Urothelium cell line (cell line): ENCODE measurements around the gene TPSG1.
"Not testable (repeated sequence)": the region's sequence is repeated elsewhere in the genome, so short reads cannot be mapped to it uniquely, and the experiment has no call there.

Source experiments
- DNase-seq: peaks from one replicate; pipeline ENCODE4 v3.0.0; 2011; ENCODE audit warnings: low spot score, mixed read lengths
- FAIRE-seq: peaks from 2 replicates; lab custom pipeline; 2011; peaks lifted over from hg19 to GRCh38; lab: Jason Lieb, UNC

TPSG1 gene

DNA sequence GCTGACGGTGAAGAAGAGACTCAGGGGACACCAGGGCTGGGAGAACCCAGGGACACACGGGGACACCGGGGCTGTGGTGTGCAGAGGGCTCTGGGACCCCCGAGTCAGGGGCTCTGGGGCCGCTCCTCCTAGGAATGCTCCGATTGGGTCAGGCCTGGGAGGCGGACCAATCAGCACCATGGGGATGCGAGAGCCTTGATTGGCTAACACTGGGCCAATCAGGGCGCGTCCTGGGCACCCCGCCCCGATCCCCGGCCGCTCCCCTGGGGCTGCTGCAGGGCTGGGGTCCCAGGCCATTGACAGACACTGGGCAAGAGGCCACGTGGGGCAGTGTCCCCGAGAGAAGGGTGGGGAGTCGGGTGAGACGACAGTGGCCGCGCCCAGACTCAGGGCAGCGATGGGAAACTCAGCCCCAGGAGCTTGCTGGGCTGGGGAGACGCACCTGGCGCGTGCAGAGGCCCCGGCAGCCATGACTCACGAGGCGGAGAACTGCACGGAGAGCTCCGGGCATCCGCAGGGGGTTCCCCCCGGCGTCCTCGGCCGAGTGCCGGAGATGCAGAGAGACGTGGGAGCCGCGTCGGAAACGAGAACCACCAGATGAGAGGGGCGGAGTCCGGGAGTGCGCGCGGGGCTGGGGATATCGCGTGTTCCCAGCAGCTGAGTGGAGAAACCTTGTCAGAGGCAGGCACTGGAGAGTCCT, 7.1 kb upstream of the TPSG1 start:
- not testable (repeated sequence) for DNase-seq
- FAIRE-seq: peak; percentile 84

DNA sequence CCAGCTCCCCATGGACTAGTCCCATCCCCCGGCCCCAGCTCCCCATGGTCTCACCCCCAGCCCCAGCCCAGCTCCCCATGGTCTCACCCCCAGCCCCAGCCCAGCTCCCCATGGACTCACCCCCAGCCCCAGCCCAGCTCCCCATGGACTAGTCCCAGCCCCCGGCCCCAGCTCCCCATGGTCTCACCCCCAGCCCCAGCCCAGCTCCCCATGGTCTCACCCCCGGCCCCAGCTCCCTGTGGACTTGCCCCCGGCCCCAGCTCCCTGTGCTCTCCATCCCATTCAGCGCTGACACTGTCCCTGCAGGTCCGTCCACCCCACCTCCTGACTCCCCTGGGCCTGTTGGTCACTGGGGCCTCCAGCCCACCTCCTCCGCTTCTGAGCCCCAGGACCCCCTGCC, 6.2 kb upstream of the TPSG1 start:
- not testable (repeated sequence) for DNase-seq, FAIRE-seq

DNA sequence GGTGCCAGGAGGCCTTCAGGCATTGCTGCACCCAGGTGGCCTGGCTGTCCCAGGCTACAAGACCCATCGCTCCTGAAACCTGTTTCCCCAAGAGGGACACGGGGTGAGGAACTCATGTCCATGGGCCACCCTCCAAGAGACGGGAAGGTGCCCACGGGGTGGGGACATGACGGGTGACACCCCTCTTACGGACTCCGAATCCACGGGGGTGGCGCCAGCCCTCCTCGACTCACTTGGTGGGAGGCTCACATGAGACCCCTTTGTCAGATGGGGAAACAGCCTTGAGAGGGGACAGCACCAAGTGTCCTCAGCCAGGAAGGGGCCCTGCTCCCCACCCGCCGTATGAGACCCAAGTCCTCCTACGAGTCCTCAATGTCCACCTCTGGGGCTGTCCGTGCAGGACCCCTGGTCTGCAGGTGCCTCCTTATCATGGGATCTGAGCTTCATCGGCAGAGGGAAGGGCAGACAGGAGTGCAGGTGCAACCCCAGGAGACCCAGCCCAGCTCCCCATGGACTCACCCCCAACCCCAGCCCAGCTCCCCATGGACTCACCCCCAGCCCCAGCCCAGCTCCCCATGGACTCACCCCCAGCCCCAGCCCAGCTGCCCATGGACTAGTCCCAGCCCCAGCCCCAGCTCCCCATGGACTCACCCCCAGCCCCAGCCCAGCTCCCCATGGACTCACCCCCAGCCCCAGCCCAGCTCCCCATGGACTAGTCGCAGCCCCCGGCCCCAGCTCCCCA, 5.6 kb upstream of the TPSG1 start:
- not testable (repeated sequence) for FAIRE-seq, DNase-seq

DNA sequence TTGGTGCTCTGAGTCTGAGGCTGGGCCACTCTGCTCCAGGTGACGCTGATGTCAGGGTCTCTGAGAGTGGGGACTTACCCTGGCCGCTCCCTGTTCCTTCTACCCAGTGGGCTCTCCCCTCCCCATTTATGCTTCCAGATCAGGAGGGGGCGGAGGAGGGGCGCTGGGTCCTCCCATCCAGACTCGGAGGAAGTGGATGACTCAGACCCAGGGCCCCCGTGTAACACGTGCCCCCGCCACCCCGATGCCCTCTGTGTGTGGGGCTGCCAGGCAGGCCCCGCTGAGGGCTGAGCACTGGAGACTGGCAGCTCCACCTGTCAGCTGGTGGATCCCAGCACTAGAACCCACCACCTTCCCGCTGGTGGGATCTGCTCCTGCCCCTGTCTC, 5.0 kb upstream of the TPSG1 start, which contains the start of gene TPSB2:
TPSB2 (minus strand) TSS at position 101 of the 387 bp plus-strand sequence. CDS start 233 bp downstream, outside the sequence.
- not testable (repeated sequence) for DNase-seq, FAIRE-seq

DNA sequence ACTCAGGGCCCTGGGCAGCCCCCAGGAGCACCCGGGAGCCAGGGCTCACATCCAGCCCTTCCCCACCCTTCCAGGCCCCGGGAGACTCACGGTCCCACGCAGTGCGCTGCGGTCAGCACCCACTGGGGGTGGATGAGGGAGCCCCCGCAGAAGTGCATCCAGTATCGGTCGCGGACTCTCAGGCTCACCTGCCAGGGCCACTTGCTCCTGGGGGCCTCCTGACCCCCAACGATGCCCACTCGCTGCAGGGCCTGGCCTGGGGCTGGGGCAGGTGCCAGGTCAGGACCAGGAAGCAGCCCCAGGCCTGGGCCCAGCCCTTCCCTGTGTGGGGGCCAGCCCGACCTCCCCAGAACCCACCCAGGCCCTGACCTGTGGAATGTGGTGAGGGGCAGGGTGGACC, 4.4 kb upstream of the TPSG1 start:
- not testable (repeated sequence) for FAIRE-seq, DNase-seq

DNA sequence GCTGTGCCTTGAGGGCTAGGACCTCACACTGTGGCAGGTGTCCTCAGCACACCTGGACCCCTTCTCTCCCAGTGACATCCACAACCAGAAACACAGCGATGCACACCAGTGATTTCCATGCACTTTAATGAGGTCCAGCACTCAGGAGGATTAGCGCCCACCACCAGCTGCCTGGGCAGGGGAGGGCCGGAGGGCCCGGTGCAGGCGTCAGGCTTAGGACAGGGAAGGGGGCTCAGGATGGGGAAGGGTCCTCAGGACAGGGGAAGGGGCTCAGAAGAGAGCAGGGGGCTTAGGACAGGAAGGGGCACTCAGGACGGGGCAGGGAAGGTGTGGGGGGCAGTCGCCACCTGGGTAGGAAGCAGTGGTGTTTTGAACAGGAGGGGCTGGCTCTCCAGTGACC, 3.2 kb upstream of the TPSG1 start:
- DNase-seq: not testable (repeated sequence)
- peak; percentile 93 for FAIRE-seq

DNA sequence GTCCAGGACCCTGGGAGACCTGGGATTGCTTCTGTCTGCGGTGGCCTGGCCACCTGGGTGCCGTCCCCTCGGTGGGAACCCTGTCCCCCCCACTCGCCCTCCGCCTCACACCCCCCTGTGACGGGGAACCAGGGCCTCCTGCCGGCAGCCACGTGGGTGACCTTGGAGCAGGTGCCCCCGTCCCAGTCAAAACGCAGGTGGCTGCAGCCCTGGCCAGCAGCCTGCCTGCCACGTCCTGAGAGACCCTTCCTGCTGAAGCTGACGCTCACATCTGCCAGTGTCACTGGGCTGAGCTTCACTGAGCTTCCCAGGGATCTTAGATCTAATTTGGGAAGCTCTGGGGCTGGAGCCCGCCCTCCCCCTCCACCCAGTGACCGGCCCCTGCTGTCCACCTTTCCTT, 1.6 kb upstream of the TPSG1 start:
- not testable (repeated sequence) for FAIRE-seq, DNase-seq

DNA sequence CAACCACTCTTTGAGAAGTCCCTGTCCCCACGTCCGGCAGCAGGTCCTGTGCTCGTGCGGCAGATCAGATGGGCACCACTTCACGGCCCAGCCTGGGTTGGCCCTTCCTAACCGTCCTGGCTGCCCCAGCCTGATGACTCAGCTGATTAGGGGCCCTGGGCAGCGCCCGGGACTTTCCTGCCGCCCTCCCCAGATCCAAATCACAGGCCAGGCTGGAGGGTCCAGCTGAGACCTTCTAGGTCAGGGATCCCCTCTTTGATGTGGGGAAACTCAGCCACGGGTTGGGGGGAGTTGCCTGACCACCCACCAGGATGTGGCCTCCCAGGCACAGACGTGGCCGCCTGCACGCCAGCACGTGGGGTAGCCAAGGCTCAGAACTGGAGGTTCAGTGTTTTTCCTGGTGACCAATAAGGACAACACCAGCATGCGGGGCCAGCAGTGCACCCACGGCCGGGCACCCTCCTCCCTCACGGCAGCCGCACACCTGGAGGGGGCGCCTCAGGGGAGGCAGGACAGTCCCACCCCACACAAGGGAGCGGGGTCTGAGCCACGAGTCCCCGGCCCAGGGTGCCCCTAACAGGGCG, 752 bp upstream of the TPSG1 start:
- FAIRE-seq: peak; percentile 97
- not testable (repeated sequence) for DNase-seq

DNA sequence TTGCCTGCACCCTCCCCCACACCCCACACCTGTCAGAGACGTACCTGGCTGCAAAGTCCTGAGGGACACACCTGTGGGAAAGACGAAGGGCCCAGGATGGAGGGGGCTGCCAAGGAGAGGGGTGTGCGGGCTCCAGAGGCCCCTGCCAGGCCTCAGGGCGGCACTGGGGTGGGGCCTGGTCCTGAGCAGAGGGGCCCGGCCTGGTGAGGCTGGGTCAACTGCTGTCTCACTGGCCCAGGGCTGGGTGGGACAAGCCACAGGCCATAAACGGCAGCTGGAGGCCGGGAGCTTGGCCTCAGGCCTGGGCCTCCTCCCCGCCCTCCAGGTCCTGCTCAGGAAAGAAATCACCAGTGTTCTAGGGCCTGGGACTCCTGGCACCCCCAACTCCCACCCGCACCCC, 510 bp downstream of the TPSG1 start:
- DNase-seq (no peak), FAIRE-seq (no peak)

DNA sequence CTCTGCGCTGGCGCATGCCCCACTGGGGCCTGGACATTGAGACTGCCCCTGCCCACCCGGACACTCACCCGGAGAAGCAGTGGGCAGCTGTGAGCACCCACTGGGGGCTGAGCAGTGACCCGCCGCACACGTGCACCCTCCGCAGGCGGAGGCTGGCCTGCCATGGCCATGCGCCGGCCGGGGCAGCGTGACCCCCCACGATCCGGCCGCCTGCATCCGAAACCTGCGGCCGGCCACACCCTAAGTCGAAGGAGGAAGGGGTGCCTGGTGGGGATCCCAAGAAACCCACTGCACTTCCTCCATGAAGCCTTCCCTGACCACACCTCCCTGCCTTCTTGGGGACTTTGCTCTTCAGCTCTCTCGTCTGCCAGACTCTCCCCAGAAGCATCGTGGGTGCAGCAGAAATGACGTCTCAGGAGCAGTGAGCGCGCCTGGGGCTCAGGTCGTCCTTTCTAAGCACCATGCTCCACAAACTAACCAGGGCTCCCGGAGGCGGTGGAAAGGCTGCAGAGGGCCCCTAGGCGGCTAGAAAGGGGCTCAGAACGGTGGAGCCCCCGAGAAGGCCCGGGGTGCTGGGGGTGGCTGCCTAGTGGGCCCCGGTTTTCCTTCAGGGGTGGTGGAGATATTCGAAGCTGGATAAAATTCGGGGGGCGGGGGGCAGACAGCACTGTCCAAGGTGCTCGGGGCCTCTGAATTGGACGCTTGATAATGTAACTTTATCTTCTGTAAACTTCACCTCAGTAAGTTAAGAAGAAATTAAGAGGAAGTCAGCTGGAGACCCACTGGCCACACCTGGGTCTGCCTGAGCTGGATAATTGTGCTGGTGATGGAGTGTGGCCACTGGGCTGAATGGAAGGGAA, 1.5 kb downstream of the TPSG1 start:
- no peak for FAIRE-seq

DNA sequence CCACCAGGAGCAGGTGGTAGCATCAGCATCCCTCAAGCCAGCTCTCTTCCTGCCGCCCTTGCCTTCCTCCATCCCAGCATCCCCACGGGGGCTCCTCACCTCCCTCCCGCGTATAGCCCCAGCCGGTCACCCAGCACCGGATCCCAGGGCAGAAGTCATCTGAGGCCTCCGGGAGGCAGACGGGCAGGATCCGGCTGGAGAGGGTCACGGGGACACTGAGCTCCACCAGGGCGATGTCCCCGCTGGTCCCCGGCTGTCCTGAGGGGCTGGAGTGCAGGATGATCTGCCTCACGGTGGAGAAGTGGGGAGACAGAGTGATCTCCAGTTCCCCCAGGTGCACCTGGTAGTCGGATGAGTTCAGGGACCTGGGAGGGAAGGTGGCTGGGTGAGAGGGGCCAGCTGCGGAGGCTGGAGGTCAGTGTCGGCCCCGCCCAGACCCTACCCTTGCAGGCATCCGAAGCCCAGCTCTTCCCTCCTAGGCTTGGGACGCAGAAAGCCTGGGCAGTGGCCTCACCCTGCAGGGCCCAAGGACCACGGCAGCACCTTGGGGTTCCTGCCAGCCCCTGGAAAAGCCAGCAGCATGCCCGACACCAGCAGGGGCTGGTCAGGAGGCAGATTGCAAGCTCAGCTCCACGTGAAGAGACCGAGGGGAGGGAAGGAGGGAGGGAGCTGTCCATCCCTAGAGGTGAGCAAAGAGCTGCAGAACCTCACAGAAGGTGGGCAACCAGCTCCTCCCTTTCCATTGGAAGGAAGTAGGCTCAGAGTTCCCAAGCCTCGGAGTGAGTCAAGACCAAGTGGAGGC, 2.3 kb downstream of the TPSG1 start:
- DNase-seq: no peak
- FAIRE-seq: no peak

More for the DNA sequence above, 1.5 kb downstream of the TPSG1 start:
- no peak for DNase-seq

DNA sequence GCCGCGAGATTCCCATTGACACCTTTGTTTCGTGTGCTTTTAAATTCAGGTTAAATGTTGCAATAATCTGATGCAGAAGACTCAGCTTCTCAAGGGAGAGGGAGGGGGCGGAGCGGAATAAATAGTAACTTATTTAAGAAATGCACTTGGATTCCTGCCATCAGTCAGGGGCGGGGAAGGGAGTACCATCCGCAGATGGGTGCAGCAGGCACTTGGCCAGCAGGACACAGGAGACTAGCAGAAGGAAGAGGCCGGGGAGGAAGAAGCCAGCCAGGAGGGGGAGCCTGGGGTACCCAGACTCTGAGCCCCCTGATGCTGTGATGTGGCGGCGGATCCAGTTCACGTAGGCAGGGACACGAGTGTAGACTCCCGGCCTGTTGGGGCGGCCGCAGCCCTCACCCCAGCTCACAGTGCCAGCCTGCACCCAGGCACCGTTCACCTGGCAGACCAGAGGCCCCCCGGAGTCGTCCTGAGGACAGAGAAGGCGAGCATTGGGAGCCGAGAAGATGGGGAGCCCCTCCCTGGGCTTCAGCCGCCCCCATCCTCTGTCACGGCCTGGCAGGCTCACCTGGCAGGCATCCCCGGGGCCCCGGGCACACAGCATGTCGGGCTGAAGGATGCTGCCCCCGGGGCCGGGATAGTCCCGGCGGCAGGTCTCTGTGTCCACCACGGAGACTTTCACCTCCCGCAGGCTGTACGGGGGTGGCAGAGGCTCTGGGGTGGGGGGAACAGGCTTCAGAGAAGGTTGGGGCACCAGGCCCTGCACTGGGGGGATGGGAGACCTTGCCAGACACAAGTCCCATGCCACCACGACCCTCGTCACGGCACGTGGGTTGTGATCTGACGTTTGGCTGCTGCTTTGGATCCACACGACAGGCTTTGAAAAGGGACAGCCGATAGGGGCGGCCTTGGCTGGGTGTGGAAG, 3.2 kb downstream of the TPSG1 start:
- DNase-seq: no peak

DNA sequence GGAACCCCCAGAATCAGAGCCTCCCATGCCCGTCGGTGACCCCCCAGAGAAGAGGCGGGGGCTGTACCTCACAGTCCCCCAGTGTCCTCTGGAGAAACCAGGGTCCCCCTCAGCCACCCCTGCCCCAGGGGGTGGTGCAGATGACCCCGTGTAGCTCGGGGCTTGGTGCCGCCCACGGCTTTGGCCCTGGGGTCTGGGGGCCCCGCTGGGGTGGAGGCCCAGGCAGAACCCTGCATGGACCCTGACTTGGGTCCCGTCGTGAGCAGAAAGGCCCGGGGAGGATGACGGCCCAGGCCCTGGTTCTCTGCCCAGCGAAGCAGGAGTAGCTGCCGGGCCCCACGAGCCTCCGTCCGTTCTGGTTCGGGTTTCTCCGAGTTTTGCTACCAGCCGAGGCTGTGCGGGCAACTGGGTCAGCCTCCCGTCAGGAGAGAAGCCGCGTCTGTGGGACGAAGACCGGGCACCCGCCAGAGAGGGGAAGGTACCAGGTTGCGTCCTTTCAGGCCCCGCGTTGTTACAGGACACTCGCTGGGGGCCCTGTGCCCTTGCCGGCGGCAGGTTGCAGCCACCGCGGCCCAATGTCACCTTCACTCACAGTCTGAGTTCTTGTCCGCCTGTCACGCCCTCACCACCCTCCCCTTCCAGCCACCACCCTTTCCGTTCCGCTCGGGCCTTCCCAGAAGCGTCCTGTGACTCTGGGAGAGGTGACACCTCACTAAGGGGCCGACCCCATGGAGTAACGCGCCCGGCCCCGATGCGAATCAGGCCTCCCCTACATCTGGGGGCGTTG, 4.0 kb downstream of the TPSG1 start:
- DNase-seq (no peak), FAIRE-seq (no peak)

More for the DNA sequence above, 3.2 kb downstream of the TPSG1 start:
- FAIRE-seq: no peak

DNA sequence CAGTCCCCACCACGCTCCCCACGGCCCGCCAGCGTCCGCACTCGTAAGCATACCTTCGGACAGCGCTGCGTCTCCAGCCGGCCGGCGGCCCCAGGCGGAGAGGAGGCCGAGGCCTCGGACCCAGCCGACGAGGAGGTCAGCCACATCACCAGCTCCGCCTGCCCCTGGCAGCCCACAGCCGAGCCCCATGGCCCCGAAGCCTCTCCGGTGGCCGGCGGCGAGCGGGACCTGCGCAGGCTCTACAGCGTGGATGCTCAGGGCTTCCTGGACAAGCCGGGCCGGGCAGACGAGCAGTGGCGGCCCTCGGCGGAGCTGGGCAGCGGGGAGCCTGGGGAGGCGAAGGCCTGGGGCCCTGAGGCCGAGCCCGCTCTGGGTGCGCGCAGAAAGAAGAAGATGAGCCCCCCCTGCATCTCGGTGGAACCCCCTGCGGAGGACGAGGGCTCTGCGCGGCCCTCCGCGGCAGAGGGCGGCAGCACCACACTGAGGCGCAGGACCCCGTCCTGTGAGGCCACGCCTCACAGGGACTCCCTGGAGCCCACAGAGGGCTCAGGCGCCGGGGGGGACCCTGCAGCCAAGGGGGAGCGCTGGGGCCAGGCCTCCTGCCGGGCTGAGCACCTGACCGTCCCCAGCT, 4.9 kb downstream of the TPSG1 start:
- FAIRE-seq (no peak), DNase-seq (no peak)

DNA sequence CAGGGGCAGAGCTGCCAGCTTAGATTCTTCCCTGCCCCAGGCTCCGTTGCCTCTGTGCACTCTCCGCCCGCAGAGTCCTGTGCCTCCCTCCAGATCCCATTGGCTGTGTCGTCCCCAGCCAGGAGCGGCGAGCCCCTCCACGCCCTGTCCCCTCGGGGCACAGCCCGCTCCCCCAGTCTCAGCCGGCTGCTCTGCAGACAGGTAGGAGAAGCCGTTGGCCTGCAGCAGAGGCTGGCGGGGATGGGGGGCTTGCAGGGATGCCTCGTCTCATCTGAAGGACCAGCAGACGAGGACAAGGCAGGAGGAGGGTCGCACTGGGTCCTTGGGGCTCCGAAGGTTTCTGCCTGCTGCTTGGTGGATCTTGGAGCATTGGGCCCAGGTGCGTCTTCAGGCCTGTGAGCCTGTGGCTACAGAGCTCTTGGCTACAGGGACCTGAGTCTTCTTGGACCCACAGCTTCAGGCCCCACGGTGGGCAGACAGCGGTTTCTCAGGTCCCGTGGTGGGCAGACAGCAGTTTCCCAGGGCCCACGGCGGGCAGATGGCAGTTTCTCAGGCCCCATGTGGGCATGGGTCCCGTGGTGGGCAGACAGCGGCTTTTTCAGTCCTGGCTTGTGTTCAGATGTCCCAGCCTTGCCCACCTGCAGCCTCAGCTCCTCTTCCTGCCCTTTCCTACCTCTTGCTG, 6.0 kb downstream of the TPSG1 start:
- no peak for FAIRE-seq

DNA sequence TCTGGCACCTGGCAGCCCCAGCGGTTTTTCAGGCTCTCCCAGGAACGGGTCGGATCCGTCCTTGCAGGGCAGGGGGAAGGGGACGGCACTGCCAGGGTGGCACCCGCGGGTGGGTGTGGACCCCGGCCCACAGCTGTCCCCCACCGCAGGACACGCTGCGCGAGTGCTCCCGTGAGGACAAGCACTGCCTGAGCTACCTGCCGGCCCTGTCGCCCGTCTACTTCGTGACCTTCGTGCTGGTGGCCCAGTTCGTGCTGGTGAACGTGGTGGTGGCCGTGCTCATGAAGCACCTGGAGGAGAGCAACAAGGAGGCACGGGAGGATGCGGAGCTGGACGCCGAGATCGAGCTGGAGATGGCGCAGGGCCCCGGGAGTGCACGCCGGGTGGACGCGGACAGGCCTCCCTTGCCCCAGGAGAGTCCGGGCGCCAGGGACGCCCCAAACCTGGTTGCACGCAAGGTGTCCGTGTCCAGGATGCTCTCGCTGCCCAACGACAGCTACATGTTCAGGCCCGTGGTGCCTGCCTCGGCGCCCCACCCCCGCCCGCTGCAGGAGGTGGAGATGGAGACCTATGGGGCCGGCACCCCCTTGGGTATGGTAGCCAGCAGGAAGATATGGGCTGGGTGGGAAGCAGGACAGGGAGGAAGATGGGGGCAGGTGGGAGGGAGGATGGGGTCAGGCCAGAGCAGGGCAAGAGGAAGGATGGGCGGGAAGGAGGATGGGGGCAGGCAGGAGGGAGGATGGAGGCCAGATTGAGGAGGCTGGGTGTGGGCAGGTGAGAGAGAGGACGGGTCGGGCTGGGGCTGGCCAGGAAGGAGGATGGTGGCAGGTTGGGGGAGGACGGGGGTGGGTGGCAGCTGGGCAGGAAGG, 6.8 kb downstream of the TPSG1 start:
- FAIRE-seq (peak; percentile 13), DNase-seq (no peak)

More for the DNA sequence above, 6.0 kb downstream of the TPSG1 start:
- DNase-seq: no peak
